Measurements from ENCODE around the gene SLC39A11.

GRCh38 chr17:73020110-73020509 lies 72.4 kb downstream of the SLC39A11 start:
- TF ChIP-seq TAF1 (conservative IDR thresholded peaks at IDR 0.05) (no peak), CTCF (IDR thresholded peaks at IDR 0.05; ENCODE audit: low read depth, low read length, missing input control) (no peak)
